ENCODE measurements around the gene ZNF555.

GRCh38 chr19:2811735-2812413 is 29.4 kb upstream of the ZNF555 start:
- TF ChIP-seq CTCF (IDR thresholded peaks at IDR 0.05) (no peak), EP300 (IDR thresholded peaks at IDR 0.05) (no peak)

Data from esophagus muscularis mucosa (tissue), 3 donors.